Adipose tissue (tissue), 3 donors: ENCODE results near the gene RSU1. TPM values are rescaled to one million over a fixed set of nuclear protein-coding genes. Genes with fewer than 3 reads are reported as not detected.
"Not testable (repeated sequence)": the region's sequence is repeated elsewhere in the genome, so short reads cannot be mapped to it uniquely, and the experiment has no call there.

Experiments
- H3K27ac ChIP-seq: one replicate; pipeline ENCODE4 v1.5.1; 2013; ENCODE audit warnings: low read depth, low read length
- WGBS, 3 donors: extraction: QIAGEN DNeasy Blood & Tissue Kit; methylation state at CpG; one replicate each; pipeline ENCODE4 v1.1.7; 2013; 5-methylcytosine and 5-hydroxymethylcytosine counted together
- polyA plus RNA-seq, 3 donors: library from polyadenylated mRNA; stranded (reverse); fragments of 200-250 nt; gene quantifications; one replicate each; pipeline ENCODE4 v1.2.3, GENCODE V29; 2013
- donor health status: healthy with polysubstance abuse.
- donor health status: Bipolar disorder and iron deficiency.
- donor health status: healthy.

The RSU1 gene
- polyA plus RNA-seq, 3 donors = 28.2 to 90.4 (median 73.8) TPM

- H3K27ac ChIP-seq = no peak overlapping the region
- WGBS, 3 donors = 87 to 91% (median 90%) methylated on average over 8 of the region's 8 CpGs
Observed at GRCh38 chr10:16761300-16761699, 55.9 kb downstream of the RSU1 start.

- no peak overlapping the region for H3K27ac ChIP-seq
- 93 to 95% (median 94%) methylated on average over 12 of the region's 12 CpGs for WGBS, 3 donors
Observed at GRCh38 chr10:16756561-16757221, 60.5 kb downstream of the RSU1 start.

GRCh38 chr10:16754765-16755164, 62.5 kb downstream of the RSU1 start:
- H3K27ac ChIP-seq = no peak overlapping the region
- 77 to 91% (median 84%) methylated on average over 6 of the region's 6 CpGs for WGBS, 3 donors

GRCh38 chr10:16752849-16753248, 64.4 kb downstream of the RSU1 start:
- not testable (repeated sequence) for H3K27ac ChIP-seq
- WGBS, 3 donors = 71 to 93% (median 89%) methylated on average over 6 of the region's 6 CpGs

GRCh38 chr10:16752099-16752498, 65.1 kb downstream of the RSU1 start:
- H3K27ac ChIP-seq = no peak overlapping the region
- WGBS, 3 donors = 84 to 91% (median 85%) methylated on average over 4 of the region's 4 CpGs

- 90 to 97% (median 97%) methylated on average over 8 of the region's 8 CpGs for WGBS, 3 donors
- no peak overlapping the region for H3K27ac ChIP-seq
Observed at GRCh38 chr10:16751244-16751643, 66.0 kb downstream of the RSU1 start.

- 89 to 96% (median 96%) methylated on average over 3 of the region's 3 CpGs for WGBS, 3 donors
- no peak overlapping the region for H3K27ac ChIP-seq
Observed at GRCh38 chr10:16750461-16750860, 66.8 kb downstream of the RSU1 start.

GRCh38 chr10:16748749-16749148, 68.5 kb downstream of the RSU1 start:
- no peak overlapping the region for H3K27ac ChIP-seq
- WGBS, 3 donors = 92 to 97% (median 96%) methylated on average over 7 of the region's 7 CpGs

GRCh38 chr10:16746856-16747255, 70.4 kb downstream of the RSU1 start:
- 81 to 90% (median 86%) methylated on average over 6 of the region's 6 CpGs for WGBS, 3 donors
- H3K27ac ChIP-seq = no peak overlapping the region

- WGBS, 3 donors = 81 to 98% (median 85%) methylated on average over 6 of the region's 6 CpGs
Observed at GRCh38 chr10:16745061-16745460, 72.2 kb downstream of the RSU1 start.

GRCh38 chr10:16742165-16742960, 74.9 kb downstream of the RSU1 start:
- 53 to 83% (median 73%) methylated on average over 8 of the region's 8 CpGs for WGBS, 3 donors
- no peak overlapping the region for H3K27ac ChIP-seq

More at GRCh38 chr10:16745061-16745460, 72.2 kb downstream of the RSU1 start:
- H3K27ac ChIP-seq = no peak overlapping the region

GRCh38 chr10:16741540-16741939, 75.7 kb downstream of the RSU1 start:
- 84 to 97% (median 89%) methylated on average over 2 of the region's 2 CpGs for WGBS, 3 donors
- H3K27ac ChIP-seq = no peak overlapping the region

GRCh38 chr10:16737420-16737819, 79.8 kb downstream of the RSU1 start:
- 99 to 100% (median 99%) methylated on average over 2 of the region's 2 CpGs for WGBS, 3 donors
- H3K27ac ChIP-seq = no peak overlapping the region

GRCh38 chr10:16735671-16736070, 81.6 kb downstream of the RSU1 start:
- no peak overlapping the region for H3K27ac ChIP-seq
- 87 to 93% (median 92%) methylated on average over 3 of the region's 3 CpGs for WGBS, 3 donors

GRCh38 chr10:16732376-16732775, 84.8 kb downstream of the RSU1 start:
- no peak overlapping the region for H3K27ac ChIP-seq

- WGBS, 3 donors = 98% methylated on average over 5 of the region's 5 CpGs
- no peak overlapping the region for H3K27ac ChIP-seq
Observed at GRCh38 chr10:16728266-16728665, 89.0 kb downstream of the RSU1 start.

GRCh38 chr10:16727666-16728065, 89.6 kb downstream of the RSU1 start:
- no peak overlapping the region for H3K27ac ChIP-seq
- 94 to 97% (median 97%) methylated on average over 8 of the region's 8 CpGs for WGBS, 3 donors

GRCh38 chr10:16724509-16724908, 92.7 kb downstream of the RSU1 start:
- no peak overlapping the region for H3K27ac ChIP-seq
- WGBS, 3 donors = 83 to 88% (median 84%) methylated on average over 6 of the region's 6 CpGs

- WGBS, 3 donors = 97 to 98% (median 97%) methylated on average over 2 of the region's 2 CpGs
- H3K27ac ChIP-seq = no peak overlapping the region
Observed at GRCh38 chr10:16720812-16721211, 96.4 kb downstream of the RSU1 start.
